ENCODE data around the gene MAP2K3.

DNA sequence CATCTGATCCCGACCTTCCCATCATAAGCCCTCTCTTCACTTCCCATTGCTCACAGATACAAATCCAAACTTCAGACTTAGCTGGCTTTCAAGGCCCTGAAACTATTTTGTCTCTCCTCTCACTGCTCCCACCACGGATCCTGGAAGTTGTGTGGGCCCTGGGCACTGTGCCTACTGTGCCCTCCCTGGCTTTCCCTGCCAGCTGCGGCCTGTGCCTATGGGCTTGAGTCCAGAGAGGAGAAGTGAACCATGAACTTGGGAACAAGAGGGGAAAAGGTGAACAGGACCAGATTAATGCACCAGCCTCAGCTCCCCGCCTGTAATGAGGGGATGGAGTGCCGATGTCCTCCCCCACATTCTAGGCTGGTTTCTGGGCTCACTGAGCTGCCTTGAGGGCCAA lies 72.8 kb downstream of the MAP2K3 start:
- TF ChIP-seq GLIS3 (CRISPR knock-in tag; IDR thresholded peaks at IDR 0.05) (no peak), ZFP3 (CRISPR knock-in tag; IDR thresholded peaks at IDR 0.05) (no peak), RARB (CRISPR knock-in tag; IDR thresholded peaks at IDR 0.05) (no peak), SNAI2 (CRISPR knock-in tag; IDR thresholded peaks at IDR 0.05) (no peak), ESRRG (CRISPR knock-in tag; IDR thresholded peaks at IDR 0.05) (no peak), PPARA (CRISPR knock-in tag; IDR thresholded peaks at IDR 0.05; ENCODE audit: borderline replicate concordance) (no peak), ZC3H10 (CRISPR knock-in tag; IDR thresholded peaks at IDR 0.05) (no peak), BACH2 (CRISPR knock-in tag; IDR thresholded peaks at IDR 0.05; ENCODE audit: borderline replicate concordance) (no peak)
- TF ChIP-seq, protein P1, sequence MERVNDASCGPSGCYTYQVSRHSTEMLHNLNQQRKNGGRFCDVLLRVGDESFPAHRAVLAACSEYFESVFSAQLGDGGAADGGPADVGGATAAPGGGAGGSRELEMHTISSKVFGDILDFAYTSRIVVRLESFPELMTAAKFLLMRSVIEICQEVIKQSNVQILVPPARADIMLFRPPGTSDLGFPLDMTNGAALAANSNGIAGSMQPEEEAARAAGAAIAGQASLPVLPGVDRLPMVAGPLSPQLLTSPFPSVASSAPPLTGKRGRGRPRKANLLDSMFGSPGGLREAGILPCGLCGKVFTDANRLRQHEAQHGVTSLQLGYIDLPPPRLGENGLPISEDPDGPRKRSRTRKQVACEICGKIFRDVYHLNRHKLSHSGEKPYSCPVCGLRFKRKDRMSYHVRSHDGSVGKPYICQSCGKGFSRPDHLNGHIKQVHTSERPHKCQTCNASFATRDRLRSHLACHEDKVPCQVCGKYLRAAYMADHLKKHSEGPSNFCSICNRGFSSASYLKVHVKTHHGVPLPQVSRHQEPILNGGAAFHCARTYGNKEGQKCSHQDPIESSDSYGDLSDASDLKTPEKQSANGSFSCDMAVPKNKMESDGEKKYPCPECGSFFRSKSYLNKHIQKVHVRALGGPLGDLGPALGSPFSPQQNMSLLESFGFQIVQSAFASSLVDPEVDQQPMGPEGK (CRISPR knock-in tag; IDR thresholded peaks at IDR 0.05; ENCODE audit: borderline replicate concordance) = no peak
